HepG2 (cell line): ENCODE measurements around the gene CBFA2T2. TPM values are rescaled to one million over a fixed set of nuclear protein-coding genes. Genes with fewer than 3 reads are reported as not detected.

Experiments
- CREM ChIP-seq, 2 experiments: sonication (generic) in 1 of 2; formaldehyde crosslinking in 1 of 2; IDR thresholded peaks; 2 replicates each; pipeline versions ENCODE4 v1.4.0 to v1.6.1; 2016 to 2020; ENCODE audit warnings: antibody characterized with exemption in 1 of 2, mild to moderate bottlenecking in 1 of 2, missing genetic modification reagents in 1 of 2
- CSRNP1 ChIP-seq: sonication (generic); formaldehyde crosslinking; IDR thresholded peaks from 2 replicates; pipeline ENCODE4 v1.8.1; 2023; ENCODE audit warnings: mild to moderate bottlenecking, missing genetic modification reagents
- FOXK1 ChIP-seq: sonication (generic); formaldehyde crosslinking; IDR thresholded peaks from 2 replicates; pipeline ENCODE4 v1.4.0; 2020; ENCODE audit warnings: low read depth, missing genetic modification reagents, borderline replicate concordance
- KAT2B ChIP-seq: fragments of 150-350 bp; IDR thresholded peaks from 2 replicates; pipeline ENCODE4 v1.6.1; 2014; ENCODE audit warnings: low read depth, low read length, borderline replicate concordance
- KDM1A ChIP-seq: IDR thresholded peaks from 2 replicates; pipeline ENCODE4 v1.6.1; 2016; ENCODE audit warnings: missing compliant biosample characterization
- MLXIP ChIP-seq: sonication (generic); formaldehyde crosslinking; IDR thresholded peaks from 2 replicates; pipeline ENCODE4 v1.9.0; 2021; ENCODE audit warnings: missing genetic modification reagents, borderline replicate concordance
- NFKB2 ChIP-seq: sonication (generic); formaldehyde crosslinking; IDR thresholded peaks from 2 replicates; pipeline ENCODE4 v1.4.0; 2020; ENCODE audit warnings: missing genetic modification reagents, borderline replicate concordance
- SP2 ChIP-seq: sonication (generic); formaldehyde crosslinking; IDR thresholded peaks from 2 replicates; pipeline ENCODE4 v1.5.1; 2020; ENCODE audit warnings: mild to moderate bottlenecking, missing genetic modification reagents
- ZFP36 ChIP-seq: fragments of 150-350 bp; IDR thresholded peaks from 2 replicates; pipeline ENCODE4 v1.6.1; 2018; ENCODE audit warnings: borderline replicate concordance, low read length, low read depth; ENCODE audit not compliant: partially characterized antibody
- ZNF232 ChIP-seq: sonication (generic); formaldehyde crosslinking; IDR thresholded peaks from 2 replicates; pipeline ENCODE4 v1.4.0; 2020; ENCODE audit warnings: missing genetic modification reagents, borderline replicate concordance
- ZNF280B ChIP-seq: sonication (generic); formaldehyde crosslinking; IDR thresholded peaks from 2 replicates; pipeline ENCODE4 v1.5.0; 2020; ENCODE audit warnings: missing genetic modification reagents, mild to moderate bottlenecking, borderline replicate concordance
- ZNF317 ChIP-seq: sonication (generic); formaldehyde crosslinking; IDR thresholded peaks from 2 replicates; pipeline ENCODE4 v1.5.0; 2020; ENCODE audit warnings: mild to moderate bottlenecking, missing genetic modification reagents
- ZNF552 ChIP-seq: sonication (generic); formaldehyde crosslinking; IDR thresholded peaks from 2 replicates; pipeline ENCODE4 v1.9.0; 2022; ENCODE audit warnings: missing genetic modification reagents, mild to moderate bottlenecking, borderline replicate concordance
- ZNF576 ChIP-seq: sonication (generic); formaldehyde crosslinking; IDR thresholded peaks from 2 replicates; pipeline ENCODE4 v1.4.0; 2020; ENCODE audit warnings: mild to moderate bottlenecking, missing genetic modification reagents
- ZNF770 ChIP-seq: sonication (generic); formaldehyde crosslinking; IDR thresholded peaks from 2 replicates; pipeline ENCODE4 v1.5.0; 2020; ENCODE audit warnings: mild to moderate bottlenecking, missing genetic modification reagents
- ZNF772 ChIP-seq: sonication (generic); formaldehyde crosslinking; IDR thresholded peaks from 2 replicates; pipeline ENCODE4 v1.5.0; 2020; ENCODE audit warnings: mild to moderate bottlenecking, missing genetic modification reagents
- polyA plus RNA-seq, 8 experiments: library from polyadenylated mRNA; depleted of rRNA in 3 of 8; stranded (reverse) in 7 of 8; unstranded in 1 of 8; fragments of >200 nt; fragmentation: Illumina TruSeq in 4 of 8; extraction: Trizol in 4 of 8; gene quantifications; 2 replicates each; pipeline versions ENCODE4 v1.2.1 to v1.2.3, GENCODE V29; 2011 to 2016; ENCODE audit warnings: low read depth in 4 of 8, missing spikeins in 1 of 8, mixed read lengths in 1 of 8; ENCODE audit not compliant: insufficient read depth in 1 of 8
- total RNA-seq, 5 experiments: library from RNA; depleted of rRNA; stranded (reverse); fragments of >200 nt; fragmentation: Illumina TruSeq; extraction: Trizol; gene quantifications; 2 replicates each; pipeline ENCODE4 v1.2.3, GENCODE V29; 2016; ENCODE audit warnings: low read depth in 1 of 5
- TF ChIP-seq, protein P1 (sequence below): sonication (generic); formaldehyde crosslinking; IDR thresholded peaks from 2 replicates; pipeline ENCODE4 v1.8.0; 2022; ENCODE audit warnings: mild to moderate bottlenecking, missing genetic modification reagents; ENCODE audit not compliant: insufficient replicate concordance

The CBFA2T2 gene
- total and polyA plus RNA-seq, 2 of the 13 experiments (the other 11 are each of a cell fraction or from before 2014, with no cell fraction given) = 6.3 to 21.2 TPM

GRCh38 chr20:33671573-33672288 lies 181.8 kb downstream of the CBFA2T2 start (continued):
- 0 out of 2 replicates have a peak, but pooled peaks have one; percentile 16 for TF ChIP-seq CSRNP1 (CRISPR knock-in tag)
- peak; percentile 68; the same call in 1 of the 2 replicates for TF ChIP-seq KDM1A (CRISPR knock-in tag)
- no peak for TF ChIP-seq ZNF770
- no peak for TF ChIP-seq NFKB2 (CRISPR knock-in tag)
- TF ChIP-seq, protein P1, sequence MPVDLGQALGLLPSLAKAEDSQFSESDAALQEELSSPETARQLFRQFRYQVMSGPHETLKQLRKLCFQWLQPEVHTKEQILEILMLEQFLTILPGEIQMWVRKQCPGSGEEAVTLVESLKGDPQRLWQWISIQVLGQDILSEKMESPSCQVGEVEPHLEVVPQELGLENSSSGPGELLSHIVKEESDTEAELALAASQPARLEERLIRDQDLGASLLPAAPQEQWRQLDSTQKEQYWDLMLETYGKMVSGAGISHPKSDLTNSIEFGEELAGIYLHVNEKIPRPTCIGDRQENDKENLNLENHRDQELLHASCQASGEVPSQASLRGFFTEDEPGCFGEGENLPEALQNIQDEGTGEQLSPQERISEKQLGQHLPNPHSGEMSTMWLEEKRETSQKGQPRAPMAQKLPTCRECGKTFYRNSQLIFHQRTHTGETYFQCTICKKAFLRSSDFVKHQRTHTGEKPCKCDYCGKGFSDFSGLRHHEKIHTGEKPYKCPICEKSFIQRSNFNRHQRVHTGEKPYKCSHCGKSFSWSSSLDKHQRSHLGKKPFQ (CRISPR knock-in tag) = no peak
- TF ChIP-seq KAT2B = no peak
- peak; percentile 56; the same call in 1 of the 2 replicates for TF ChIP-seq ZNF576 (CRISPR knock-in tag)
- TF ChIP-seq ZNF280B (CRISPR knock-in tag) = no peak
- no peak for TF ChIP-seq CREM (IDR thresholded peaks at IDR 0.05)
- no peak for TF ChIP-seq CREM (CRISPR knock-in tag; IDR thresholded peaks at IDR 0.05)
- no peak for TF ChIP-seq MLXIP
- no peak for TF ChIP-seq ZNF772 (CRISPR knock-in tag)
- TF ChIP-seq SP2 (CRISPR knock-in tag) = peak; percentile 39; the same call in 1 of the 2 replicates
- TF ChIP-seq ZFP36 = peak; percentile 6
- TF ChIP-seq ZNF232 = no peak
- TF ChIP-seq ZNF317 (CRISPR knock-in tag) = no peak
- no peak for TF ChIP-seq FOXK1 (CRISPR knock-in tag)
- TF ChIP-seq ZNF552 (CRISPR knock-in tag) = 0 out of 2 replicates have a peak, but pooled peaks have one; percentile 46
